ENCODE measurements around the gene AUTS2.

Gene AUTS2

GRCh38 chr7:69858471-69858870 lies 260.2 kb downstream of the AUTS2 start:
- no peaks in the 10 kb centered on the region for H3K36me3 ChIP-seq
- TF ChIP-seq CTCF (IDR thresholded peaks at IDR 0.05; ENCODE audit: low read depth, low read length), result no peak
- no peak overlapping the region for H3K4me3 ChIP-seq (ENCODE audit: low read depth, low read length)
- H3K9me3 ChIP-seq (ENCODE audit: severe bottlenecking), result no peaks in the 10 kb centered on the region
- no peak overlapping the region for H3K27ac ChIP-seq
- DNase-seq, result no peak
- no peaks in the 10 kb centered on the region for H3K27me3 ChIP-seq (ENCODE audit: insufficient read depth, low read depth, severe bottlenecking)

GRCh38 chr7:69859342-69859741 lies 261.1 kb downstream of the AUTS2 start:
- Histone ChIP-seq H3K27me3 (ENCODE audit: insufficient read depth, low read depth, severe bottlenecking) (no peaks in the 10 kb centered on the region), H3K9me3 (ENCODE audit: severe bottlenecking) (no peaks in the 10 kb centered on the region), H3K27ac (no peak overlapping the region), H3K4me3 (ENCODE audit: low read depth, low read length) (no peak overlapping the region), H3K36me3 (no peaks in the 10 kb centered on the region)
- no peak for DNase-seq
- TF ChIP-seq CTCF (IDR thresholded peaks at IDR 0.05; ENCODE audit: low read depth, low read length), result no peak

GRCh38 chr7:69860486-69860885 lies 262.2 kb downstream of the AUTS2 start:
- Histone ChIP-seq H3K9me3 (ENCODE audit: severe bottlenecking) (no peaks in the 10 kb centered on the region), H3K36me3 (no peaks in the 10 kb centered on the region), H3K27ac (no peak overlapping the region), H3K4me3 (ENCODE audit: low read depth, low read length) (no peak overlapping the region), H3K27me3 (ENCODE audit: insufficient read depth, low read depth, severe bottlenecking) (no peaks in the 10 kb centered on the region)
- no peak for TF ChIP-seq CTCF (IDR thresholded peaks at IDR 0.05; ENCODE audit: low read depth, low read length)
- DNase-seq, result no peak

GRCh38 chr7:69860941-69861622 lies 262.8 kb downstream of the AUTS2 start:
- Histone ChIP-seq H3K36me3 (no peaks in the 10 kb centered on the region), H3K27me3 (ENCODE audit: insufficient read depth, low read depth, severe bottlenecking) (no peaks in the 10 kb centered on the region), H3K4me3 (ENCODE audit: low read depth, low read length) (no peak overlapping the region), H3K9me3 (ENCODE audit: severe bottlenecking) (no peaks in the 10 kb centered on the region), H3K27ac (no peak overlapping the region)
- DNase-seq, result no peak
- TF ChIP-seq CTCF (IDR thresholded peaks at IDR 0.05; ENCODE audit: low read depth, low read length), result no peak

- Histone ChIP-seq H3K27ac (no peak overlapping the region), H3K9me3 (ENCODE audit: severe bottlenecking) (no peaks in the 10 kb centered on the region), H3K27me3 (ENCODE audit: insufficient read depth, low read depth, severe bottlenecking) (no peaks in the 10 kb centered on the region), H3K4me3 (ENCODE audit: low read depth, low read length) (no peak overlapping the region), H3K36me3 (no peaks in the 10 kb centered on the region)
- no peak for DNase-seq
- no peak for TF ChIP-seq CTCF (IDR thresholded peaks at IDR 0.05; ENCODE audit: low read depth, low read length)
Measured at GRCh38 chr7:69862413-69863064, 264.3 kb downstream of the AUTS2 start.
